Glutamatergic neuron (in vitro differentiated cells): Measurements from ENCODE around the gene CATSPERE. TPM values are rescaled to one million over a fixed set of nuclear protein-coding genes. Genes with fewer than 3 reads are reported as not detected.
"Not testable (repeated sequence)": the region's sequence is repeated elsewhere in the genome, so short reads cannot be mapped to it uniquely, and the experiment has no call there.

Source experiments
- DNase-seq: peaks from one replicate; pipeline ENCODE4 v3.0.0; 2022
- H3K27ac Mint-ChIP-seq: one replicate; pipeline ENCODE4 v1.8.0; 2020; ENCODE audit warnings: mild to moderate bottlenecking, mixed read lengths, inconsistent platforms; ENCODE audit not compliant: unreplicated experiment
- H3K27me3 Mint-ChIP-seq: one replicate; pipeline ENCODE4 v1.8.0; 2020; ENCODE audit warnings: mild to moderate bottlenecking, moderate library complexity, mixed read lengths, inconsistent platforms; ENCODE audit not compliant: unreplicated experiment
- H3K36me3 Mint-ChIP-seq: one replicate; pipeline ENCODE4 v1.8.0; 2020; ENCODE audit warnings: mild to moderate bottlenecking, mixed read lengths, inconsistent platforms; ENCODE audit not compliant: unreplicated experiment
- H3K4me1 Mint-ChIP-seq: one replicate; pipeline ENCODE4 v1.8.0; 2020; ENCODE audit warnings: mild to moderate bottlenecking, low read depth, mixed read lengths, inconsistent platforms; ENCODE audit not compliant: unreplicated experiment
- H3K4me3 Mint-ChIP-seq: one replicate; pipeline ENCODE4 v1.8.0; 2020; ENCODE audit warnings: mild to moderate bottlenecking, mixed read lengths, inconsistent platforms; ENCODE audit not compliant: unreplicated experiment
- H3K9me3 Mint-ChIP-seq: one replicate; pipeline ENCODE4 v1.8.0; 2020; ENCODE audit warnings: mild to moderate bottlenecking, moderate library complexity, mixed read lengths, inconsistent platforms; ENCODE audit not compliant: unreplicated experiment
- CTCF ChIP-seq: fragments of 200-600 bp; sonication (generic); IDR thresholded peaks from one replicate; pipeline ENCODE4 v1.5.0; 2021; ENCODE audit not compliant: partially characterized antibody, unreplicated experiment
- total RNA-seq: library from RNA; stranded (reverse); fragmentation: NEBNext Ultra II Directional; extraction: Animal tissue kit (Norgen Biotek cat#: 25700); gene quantifications from one replicate; pipeline ENCODE4 v1.2.1, GENCODE V29; 2021; ENCODE audit not compliant: unreplicated experiment

CATSPERE gene
- total RNA-seq, 1 donor from 2014 or later: 0.59 TPM

GRCh38 chr1:244473059-244473605, 12.1 kb downstream of the CATSPERE start:
- Mint-ChIP-seq H3K27ac (no peak overlapping the region), H3K36me3 (peaks cover 4% of the 10 kb centered on the region), H3K9me3 (no peaks in the 10 kb centered on the region), H3K27me3 (no peaks in the 10 kb centered on the region), H3K4me1 (no peaks in the 10 kb centered on the region), H3K4me3 (no peak overlapping the region)
- no peak for TF ChIP-seq CTCF
- no peak for DNase-seq

GRCh38 chr1:244484971-244485370, 23.9 kb downstream of the CATSPERE start:
- H3K36me3 Mint-ChIP-seq, H3K4me3 Mint-ChIP-seq: not testable (repeated sequence)

GRCh38 chr1:244494653-244495052, 33.6 kb downstream of the CATSPERE start:
- no peak for TF ChIP-seq CTCF
- no peaks in the 10 kb centered on the region for H3K36me3 Mint-ChIP-seq
- no peaks in the 10 kb centered on the region for H3K9me3 Mint-ChIP-seq
- H3K27me3 Mint-ChIP-seq: peaks cover 3% of the 10 kb centered on the region
- no peak for DNase-seq
- H3K4me3 Mint-ChIP-seq: no peak overlapping the region
- H3K27ac Mint-ChIP-seq: no peak overlapping the region
- H3K4me1 Mint-ChIP-seq: no peaks in the 10 kb centered on the region

More at GRCh38 chr1:244484971-244485370, 23.9 kb downstream of the CATSPERE start:
- DNase-seq, H3K27me3 Mint-ChIP-seq, H3K4me1 Mint-ChIP-seq, H3K27ac Mint-ChIP-seq, H3K9me3 Mint-ChIP-seq: not testable (repeated sequence)

GRCh38 chr1:244496186-244496585, 35.1 kb downstream of the CATSPERE start:
- H3K27me3 Mint-ChIP-seq: no peaks in the 10 kb centered on the region
- H3K36me3 Mint-ChIP-seq: no peaks in the 10 kb centered on the region
- H3K4me3 Mint-ChIP-seq: no peak overlapping the region
- no peak for TF ChIP-seq CTCF
- H3K27ac Mint-ChIP-seq: no peak overlapping the region
- no peak for DNase-seq
- H3K4me1 Mint-ChIP-seq: no peaks in the 10 kb centered on the region
- H3K9me3 Mint-ChIP-seq: peaks cover 5% of the 10 kb centered on the region

- H3K9me3 Mint-ChIP-seq: peaks cover 5% of the 10 kb centered on the region
- TF ChIP-seq CTCF: no peak
- DNase-seq: no peak
- no peaks in the 10 kb centered on the region for H3K27me3 Mint-ChIP-seq
- no peaks in the 10 kb centered on the region for H3K36me3 Mint-ChIP-seq
- no peak overlapping the region for H3K27ac Mint-ChIP-seq
- no peaks in the 10 kb centered on the region for H3K4me1 Mint-ChIP-seq
- H3K4me3 Mint-ChIP-seq: no peak overlapping the region
These were observed 36.7 kb downstream of the CATSPERE start for GRCh38 chr1:244497805-244498204.

GRCh38 chr1:244499484-244499883, 38.4 kb downstream of the CATSPERE start:
- not testable (repeated sequence) for H3K36me3 Mint-ChIP-seq, H3K27ac Mint-ChIP-seq, DNase-seq, H3K4me3 Mint-ChIP-seq, H3K9me3 Mint-ChIP-seq, H3K4me1 Mint-ChIP-seq, H3K27me3 Mint-ChIP-seq

GRCh38 chr1:244500515-244500914, 39.4 kb downstream of the CATSPERE start:
- H3K36me3 Mint-ChIP-seq, H3K9me3 Mint-ChIP-seq, H3K27me3 Mint-ChIP-seq, H3K4me3 Mint-ChIP-seq, H3K4me1 Mint-ChIP-seq, DNase-seq, H3K27ac Mint-ChIP-seq: not testable (repeated sequence)
